Lung (tissue), 12 donors: ENCODE data around the gene CCDC14. TPM values are rescaled to one million over a fixed set of nuclear protein-coding genes. Genes with fewer than 3 reads are reported as not detected.

Experiments used
- ATAC-seq: fragments of 200-7000 bp; cut with Tn5 transposase; one replicate; pipeline ENCODE4 v1.9.1; 2020; ENCODE audit warnings: moderate number of reproducible peaks; ENCODE audit not compliant: insufficient read depth, low FRiP score
- DNase-seq, 3 donors: peaks; one replicate each; pipeline ENCODE4 v3.0.0-alpha.2; 2013 to 2017
- H3K27ac ChIP-seq, 2 donors: one replicate each; pipeline ENCODE4 v1.5.1; 2013; ENCODE audit warnings: mild to moderate bottlenecking in 2 of 2, moderate library complexity in 2 of 2, control low read depth in 1 of 2, inconsistent platforms in 1 of 2, low read depth in 1 of 2, low read length in 1 of 2
- H3K27me3 ChIP-seq, 3 donors: one replicate each; pipeline ENCODE4 v1.5.1; 2013; ENCODE audit warnings: low read length in 2 of 3; ENCODE audit not compliant: control insufficient read depth in 3 of 3, insufficient read depth in 3 of 3
- H3K36me3 ChIP-seq, 4 donors: one replicate each; pipeline ENCODE4 v1.5.1; 2013; ENCODE audit warnings: low read length in 4 of 4, mild to moderate bottlenecking in 1 of 4, moderate library complexity in 1 of 4; ENCODE audit not compliant: control insufficient read depth in 4 of 4, insufficient read depth in 4 of 4
- H3K4me1 ChIP-seq, 5 donors: one replicate each; pipeline ENCODE4 v1.5.1; 2013; ENCODE audit warnings: low read length in 5 of 5, mild to moderate bottlenecking in 2 of 5, moderate library complexity in 1 of 5; ENCODE audit not compliant: control insufficient read depth in 5 of 5, insufficient read depth in 5 of 5
- H3K4me3 ChIP-seq: one replicate; pipeline ENCODE4 v1.5.1; 2013; ENCODE audit warnings: mild to moderate bottlenecking, control low read depth, moderate library complexity
- H3K9ac ChIP-seq, 2 donors: one replicate each; pipeline ENCODE4 v1.5.1; 2013; ENCODE audit warnings: low read length in 2 of 2, control low read depth in 1 of 2; ENCODE audit not compliant: insufficient read depth in 1 of 2
- H3K9me3 ChIP-seq, 4 donors: one replicate each; pipeline ENCODE4 v1.5.1; 2013; ENCODE audit warnings: low read length in 3 of 4, mild to moderate bottlenecking in 1 of 4, moderate library complexity in 1 of 4; ENCODE audit not compliant: control insufficient read depth in 4 of 4, insufficient read depth in 3 of 4
- CTCF ChIP-seq: IDR thresholded peaks from 2 replicates; pipeline ENCODE4 v1.5.1; 2012; ENCODE audit warnings: mild to moderate bottlenecking; ENCODE audit errors: control extremely low read depth, extremely low read depth
- WGBS, 2 donors: extraction: QIAGEN DNeasy Blood & Tissue Kit; methylation state at CpG; one replicate each; pipeline ENCODE4 v1.1.7; 2013; 5-methylcytosine and 5-hydroxymethylcytosine counted together
- polyA plus RNA-seq, 2 donors: library from polyadenylated mRNA; stranded (reverse); fragments of 200-250 nt; gene quantifications; one replicate each; pipeline ENCODE4 v1.2.1, GENCODE V29; 2013
- total RNA-seq, 2 donors: library from RNA; depleted of rRNA in 1 of 2; stranded (reverse); fragments of >200 nt in 1 of 2; gene quantifications; one replicate each; pipeline ENCODE4 v1.2.1, GENCODE V29; 2014 to 2021
- donor health status: control.
- donor health status: control.
- donor health status: Bipolar disorder and iron deficiency.
- donor health status: healthy.
- donor health status: DM: yes; HTN: yes; CAD: no.

Gene CCDC14
- total and polyA plus RNA-seq, 4 donors = 12.5 to 121 (median 36.6) TPM

- peaks cover 0 to 22% (median 7%) of the 10 kb centered on the region in 5 donors for H3K4me1 ChIP-seq
- no peak overlapping the region for H3K27ac ChIP-seq
- 94 to 98% methylated on average over 2 of the region's 2 CpGs for WGBS, 2 donors
Observed at GRCh38 chr3:123881771-123882170, 79.3 kb downstream of the CCDC14 start.

GRCh38 chr3:123880998-123881561 lies 79.9 kb downstream of the CCDC14 start:
- 79 to 87% methylated on average over 6 of the region's 6 CpGs for WGBS, 2 donors
- no peak overlapping the region for H3K27ac ChIP-seq
- H3K4me3 ChIP-seq = no peak overlapping the region
- peak; percentile 0 for TF ChIP-seq CTCF
- no peak overlapping the region for H3K9ac ChIP-seq
- H3K27me3 ChIP-seq = no peaks in the 10 kb centered on the region
- H3K36me3 ChIP-seq = no peaks in the 10 kb centered on the region
- peak; percentile 39 to 70 (median 63) for DNase-seq
- H3K4me1 ChIP-seq = peaks cover 0 to 22% (median 7%) of the 10 kb centered on the region in 5 donors
- H3K9me3 ChIP-seq = no peaks in the 10 kb centered on the region
- ATAC-seq = no peak

More at GRCh38 chr3:123881771-123882170, 79.3 kb downstream of the CCDC14 start:
- DNase-seq = no peak
- Histone ChIP-seq H3K27me3 (no peaks in the 10 kb centered on the region), H3K9me3 (no peaks in the 10 kb centered on the region), H3K4me3 (no peak overlapping the region), H3K9ac (no peak overlapping the region), H3K36me3 (no peaks in the 10 kb centered on the region)
- TF ChIP-seq CTCF = no peak
- no peak for ATAC-seq

GRCh38 chr3:123878807-123879206 lies 82.2 kb downstream of the CCDC14 start:
- no peak overlapping the region for H3K4me3 ChIP-seq
- DNase-seq (no peak), ATAC-seq (no peak)
- no peak for TF ChIP-seq CTCF
- WGBS, 2 donors = 93 to 94% methylated on average over 7 of the region's 7 CpGs
- H3K9me3 ChIP-seq = no peaks in the 10 kb centered on the region
- no peak overlapping the region for H3K27ac ChIP-seq
- peaks cover 0 to 20% (median 2%) of the 10 kb centered on the region in 4 donors for H3K36me3 ChIP-seq
- no peak overlapping the region for H3K9ac ChIP-seq
- H3K27me3 ChIP-seq = no peaks in the 10 kb centered on the region
- H3K4me1 ChIP-seq = peaks cover 0 to 21% (median 4%) of the 10 kb centered on the region in 5 donors

GRCh38 chr3:123877965-123878364 lies 83.1 kb downstream of the CCDC14 start:
- ATAC-seq (no peak), DNase-seq (no peak)
- no peak overlapping the region for H3K4me3 ChIP-seq
- TF ChIP-seq CTCF = no peak
- no peaks in the 10 kb centered on the region for H3K27me3 ChIP-seq
- WGBS, 2 donors = 93% methylated on average over 4 of the region's 4 CpGs
- H3K4me1 ChIP-seq = peaks cover 0 to 13% (median 1%) of the 10 kb centered on the region in 5 donors
- H3K9me3 ChIP-seq = no peaks in the 10 kb centered on the region
- no peak overlapping the region for H3K9ac ChIP-seq
- no peak overlapping the region for H3K27ac ChIP-seq
- peaks cover 0 to 20% (median 2%) of the 10 kb centered on the region in 4 donors for H3K36me3 ChIP-seq
